Activated CD8-positive, alpha-beta memory T cell treated with anti-CD3 and anti-CD28 coated beads for 36 hours (primary cell): ENCODE results near the gene BMPR1B. TPM values are rescaled to one million over a fixed set of nuclear protein-coding genes. Genes with fewer than 3 reads are reported as not detected.

ENCODE experiments used
- CTCF ChIA-PET: fragments of 350-600 bp; sonication (Branson Sonifier 250); formaldehyde crosslinking; loops from one replicate; lab custom pipeline; 2021; ENCODE audit warnings: antibody characterized with exemption; lab: Charles Lee
- POLR2A ChIA-PET: fragments of 350-600 bp; sonication (Branson Sonifier 250); formaldehyde crosslinking; loops from one replicate; lab custom pipeline; 2021; ENCODE audit warnings: antibody characterized with exemption; lab: Charles Lee
- total RNA-seq, 2 experiments: library from RNA; stranded (reverse); gene quantifications; one replicate each; pipeline ENCODE4 v1.2.3, GENCODE V29; 2021

BMPR1B gene
- total RNA-seq, 2 experiments from 2014 or later: not detected

DNA sequence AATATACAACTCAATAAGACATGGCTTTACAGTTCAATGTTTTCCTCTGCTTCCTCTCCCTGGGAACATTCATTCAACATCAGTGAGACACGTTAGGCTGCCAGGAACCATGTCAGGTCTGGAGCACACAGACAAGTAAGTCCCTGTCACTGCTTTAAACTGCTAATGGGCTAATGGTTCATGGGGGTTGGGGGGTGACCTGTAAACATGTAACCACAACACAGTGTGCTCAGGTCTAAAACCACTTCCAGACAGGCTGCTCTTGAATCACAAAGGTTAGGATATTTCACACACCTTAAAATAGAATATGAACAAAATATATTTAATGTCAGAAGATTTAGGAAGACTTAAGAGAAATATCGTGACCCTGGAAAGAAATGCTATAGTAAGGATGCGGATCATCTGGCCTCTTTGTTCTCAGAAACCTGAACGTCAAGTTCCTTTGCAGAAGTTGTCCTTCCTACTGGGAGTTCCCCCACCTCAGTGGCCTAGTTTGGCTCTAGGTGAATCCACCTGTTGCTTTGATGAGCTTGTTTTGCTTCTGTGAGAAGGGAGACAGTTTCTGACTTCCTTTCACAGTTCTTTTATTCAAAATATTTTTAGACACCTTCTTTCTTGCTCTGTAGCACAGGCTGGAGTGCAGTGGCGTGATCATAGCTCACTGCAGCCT lies 431.1 kb downstream of the BMPR1B start:
- ChIA-PET CTCF (no interaction called here), POLR2A (no interaction called here)

- ChIA-PET POLR2A (no interaction called here), CTCF (no interaction called here)
Measured at GRCh38 chr4:95190751-95191436, 433.1 kb downstream of the BMPR1B start.

GRCh38 chr4:95191537-95191936 lies 433.8 kb downstream of the BMPR1B start:
- ChIA-PET CTCF (no interaction called here), POLR2A (no interaction called here)

DNA sequence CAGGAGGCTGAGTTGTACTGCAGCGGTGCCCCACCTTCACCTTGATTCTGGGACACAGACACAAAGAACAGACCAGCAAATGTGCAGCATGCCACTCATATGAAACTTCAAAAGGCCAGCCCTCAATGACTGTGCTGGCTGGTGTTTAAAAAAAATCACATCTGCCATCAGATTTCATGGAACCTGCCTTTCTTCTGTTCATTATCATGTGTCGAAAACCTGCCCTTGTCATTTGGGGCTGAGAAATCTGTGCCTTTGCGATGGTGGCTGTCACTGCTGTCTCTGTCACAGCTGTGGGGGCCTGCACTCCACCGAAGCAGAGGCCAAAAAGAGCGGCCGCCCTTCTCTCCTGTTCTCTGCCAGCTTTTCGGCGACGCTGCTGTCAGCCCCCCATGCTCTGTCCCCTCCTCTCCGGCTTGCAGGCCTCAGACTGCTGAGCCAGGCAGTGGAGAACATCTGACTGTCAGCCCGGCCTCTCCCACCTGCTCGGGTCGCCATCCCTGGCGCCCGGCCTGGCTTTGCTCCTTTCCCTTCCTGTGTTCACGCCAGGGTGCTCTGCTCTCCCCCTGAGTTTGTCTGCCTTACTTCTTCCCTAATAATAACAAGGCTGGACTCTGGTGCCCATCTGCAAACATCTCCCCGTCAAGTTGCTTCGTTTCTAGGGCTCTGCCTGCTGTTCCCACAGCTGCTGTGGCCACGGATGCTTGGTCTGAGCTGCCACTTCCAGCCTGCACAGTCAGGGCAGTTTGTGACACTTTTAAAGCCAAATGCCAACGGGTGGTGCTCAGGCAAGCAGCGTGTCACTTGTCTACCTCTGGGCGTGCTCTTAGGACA lies 435.9 kb downstream of the BMPR1B start:
- CTCF ChIA-PET: no interaction called here
- POLR2A ChIA-PET: no interaction called here

DNA sequence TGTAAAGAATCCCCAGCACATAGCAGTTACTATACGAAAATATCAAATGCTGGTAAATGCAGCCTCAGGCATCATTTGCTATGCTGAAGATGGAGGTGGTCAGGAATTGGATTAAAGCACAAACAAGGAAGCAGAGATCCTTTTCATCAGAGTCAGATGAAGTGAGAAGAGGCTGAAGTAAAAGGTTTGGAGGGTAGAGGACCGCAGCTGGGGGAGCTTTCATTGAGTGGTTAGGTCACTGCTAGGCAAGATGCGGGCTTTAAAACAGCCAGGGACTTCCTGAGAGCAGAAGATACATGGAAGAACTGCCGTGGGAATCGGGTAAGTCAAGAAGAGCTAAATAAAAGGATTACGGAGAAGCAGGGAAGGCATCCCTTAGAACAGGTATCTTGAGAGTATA lies 439.6 kb downstream of the BMPR1B start:
- ChIA-PET POLR2A (no interaction called here), CTCF (no interaction called here)

- ChIA-PET POLR2A (no interaction called here), CTCF (no interaction called here)
Measured at GRCh38 chr4:95198961-95199360, 441.2 kb downstream of the BMPR1B start.

- CTCF ChIA-PET: no interaction called here
- POLR2A ChIA-PET: no interaction called here
Measured at GRCh38 chr4:95204267-95204844, 446.6 kb downstream of the BMPR1B start.

GRCh38 chr4:95204873-95205272 lies 447.1 kb downstream of the BMPR1B start:
- ChIA-PET CTCF (no interaction called here), POLR2A (no interaction called here)
